SK-N-SH treated with all-trans-retinoic acid at 6 μM for 48 hours (cell line): Measurements from ENCODE around the gene CTBS.

Experiments
- ARNTL ChIP-seq: fragments of 450-650 bp; formaldehyde crosslinking; IDR thresholded peaks from 2 replicates; pipeline ENCODE4 v1.5.0; 2020; ENCODE audit warnings: low read depth, mild to moderate bottlenecking, moderate library complexity, borderline replicate concordance
- CSDC2 ChIP-seq: fragments of 250-450 bp; sonication (Bioruptor Pico); IDR thresholded peaks from 2 replicates; pipeline ENCODE4 v1.5.0; 2020; ENCODE audit warnings: mild to moderate bottlenecking, moderate library complexity
- OSR1 ChIP-seq: fragments of 250-450 bp; sonication (Bioruptor Pico); IDR thresholded peaks from 2 replicates; pipeline ENCODE4 v1.8.0; 2022; ENCODE audit warnings: moderate library complexity, mild to moderate bottlenecking, inconsistent platforms
- PPARA ChIP-seq: fragments of 250-450 bp; sonication (Bioruptor Pico); IDR thresholded peaks from 2 replicates; pipeline ENCODE4 v1.5.0; 2020; ENCODE audit warnings: mild to moderate bottlenecking, borderline replicate concordance
- RARB ChIP-seq: fragments of 250-450 bp; sonication (Bioruptor Pico); IDR thresholded peaks from 2 replicates; pipeline ENCODE4 v1.8.0; 2021; ENCODE audit warnings: mild to moderate bottlenecking, moderate library complexity
- SNAI2 ChIP-seq: fragments of 250-450 bp; sonication (Bioruptor Pico); IDR thresholded peaks from 2 replicates; pipeline ENCODE4 v1.5.0; 2020; ENCODE audit warnings: mild to moderate bottlenecking, moderate library complexity
- TCF4 ChIP-seq: fragments of 250-450 bp; sonication (Bioruptor Pico); IDR thresholded peaks from 2 replicates; pipeline ENCODE4 v1.8.0; 2021; ENCODE audit warnings: mild to moderate bottlenecking, moderate library complexity, borderline replicate concordance
- TOX ChIP-seq: fragments of 250-450 bp; sonication (Bioruptor Pico); IDR thresholded peaks from 2 replicates; pipeline ENCODE4 v1.8.0; 2021; ENCODE audit warnings: mild to moderate bottlenecking, moderate library complexity, borderline replicate concordance
- ZFP3 ChIP-seq: fragments of 250-450 bp; sonication (Bioruptor Pico); IDR thresholded peaks from 2 replicates; pipeline ENCODE4 v1.5.0; 2020; ENCODE audit warnings: mild to moderate bottlenecking, moderate library complexity
- ZNF565 ChIP-seq: fragments of 450-650 bp; formaldehyde crosslinking; conservative IDR thresholded peaks from 2 replicates; pipeline ENCODE4 v1.5.0; 2020; ENCODE audit warnings: low read depth, mild to moderate bottlenecking, moderate library complexity
- TF ChIP-seq, protein P1 (sequence below): fragments of 250-450 bp; sonication (Bioruptor Pico); IDR thresholded peaks from 2 replicates; pipeline ENCODE4 v1.8.0; 2021; ENCODE audit warnings: low read depth, mild to moderate bottlenecking, moderate library complexity, borderline replicate concordance
- TF ChIP-seq, protein P2 (sequence below): fragments of 250-450 bp; sonication (Bioruptor Pico); IDR thresholded peaks from 2 replicates; pipeline ENCODE4 v1.5.1; 2020; ENCODE audit warnings: low read depth, mild to moderate bottlenecking, moderate library complexity
- TF ChIP-seq, protein P3 (sequence below): fragments of 250-450 bp; sonication (Bioruptor Pico); IDR thresholded peaks from 2 replicates; pipeline ENCODE4 v1.5.1; 2021; ENCODE audit warnings: mild to moderate bottlenecking, moderate library complexity

DNA sequence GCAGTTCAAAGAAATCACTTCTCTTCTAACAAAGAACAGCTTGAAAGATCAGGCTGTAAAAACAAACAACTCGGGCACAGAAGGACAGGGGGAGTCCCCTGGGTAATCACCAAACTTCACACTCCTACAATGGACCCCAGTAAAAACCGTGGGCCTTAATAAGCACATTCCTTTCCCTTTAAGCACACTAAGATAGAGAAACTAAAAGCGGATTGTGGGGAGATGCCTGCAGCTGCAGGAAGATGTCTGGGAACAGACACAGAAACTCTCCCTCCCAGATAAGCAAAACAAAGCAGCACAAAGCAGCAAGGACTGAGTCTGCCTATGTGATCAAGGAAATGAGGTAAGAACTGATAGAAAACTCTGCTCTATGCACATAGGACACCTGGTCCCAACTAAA is 37.6 kb upstream of the CTBS start:
- TF ChIP-seq OSR1 (CRISPR knock-in tag) (no peak), PPARA (CRISPR knock-in tag) (no peak), TOX (CRISPR knock-in tag) (no peak), SNAI2 (CRISPR knock-in tag) (no peak), CSDC2 (CRISPR knock-in tag) (no peak), RARB (CRISPR knock-in tag) (no peak), ZFP3 (no peak), TCF4 (CRISPR knock-in tag) (no peak), ZNF565 (CRISPR knock-in tag) (no peak), ARNTL (no peak)
- TF ChIP-seq, protein P1, sequence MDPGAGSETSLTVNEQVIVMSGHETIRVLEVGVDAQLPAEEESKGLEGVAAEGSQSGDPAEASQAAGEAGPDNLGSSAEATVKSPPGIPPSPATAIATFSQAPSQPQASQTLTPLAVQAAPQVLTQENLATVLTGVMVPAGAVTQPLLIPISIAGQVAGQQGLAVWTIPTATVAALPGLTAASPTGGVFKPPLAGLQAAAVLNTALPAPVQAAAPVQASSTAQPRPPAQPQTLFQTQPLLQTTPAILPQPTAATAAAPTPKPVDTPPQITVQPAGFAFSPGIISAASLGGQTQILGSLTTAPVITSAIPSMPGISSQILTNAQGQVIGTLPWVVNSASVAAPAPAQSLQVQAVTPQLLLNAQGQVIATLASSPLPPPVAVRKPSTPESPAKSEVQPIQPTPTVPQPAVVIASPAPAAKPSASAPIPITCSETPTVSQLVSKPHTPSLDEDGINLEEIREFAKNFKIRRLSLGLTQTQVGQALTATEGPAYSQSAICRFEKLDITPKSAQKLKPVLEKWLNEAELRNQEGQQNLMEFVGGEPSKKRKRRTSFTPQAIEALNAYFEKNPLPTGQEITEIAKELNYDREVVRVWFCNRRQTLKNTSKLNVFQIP (CRISPR knock-in tag) = no peak
- TF ChIP-seq, protein P2, sequence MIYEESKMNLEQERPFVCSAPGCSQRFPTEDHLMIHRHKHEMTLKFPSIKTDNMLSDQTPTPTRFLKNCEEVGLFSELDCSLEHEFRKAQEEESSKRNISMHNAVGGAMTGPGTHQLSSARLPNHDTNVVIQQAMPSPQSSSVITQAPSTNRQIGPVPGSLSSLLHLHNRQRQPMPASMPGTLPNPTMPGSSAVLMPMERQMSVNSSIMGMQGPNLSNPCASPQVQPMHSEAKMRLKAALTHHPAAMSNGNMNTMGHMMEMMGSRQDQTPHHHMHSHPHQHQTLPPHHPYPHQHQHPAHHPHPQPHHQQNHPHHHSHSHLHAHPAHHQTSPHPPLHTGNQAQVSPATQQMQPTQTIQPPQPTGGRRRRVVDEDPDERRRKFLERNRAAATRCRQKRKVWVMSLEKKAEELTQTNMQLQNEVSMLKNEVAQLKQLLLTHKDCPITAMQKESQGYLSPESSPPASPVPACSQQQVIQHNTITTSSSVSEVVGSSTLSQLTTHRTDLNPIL (CRISPR knock-in tag) = no peak
- TF ChIP-seq, protein P3, sequence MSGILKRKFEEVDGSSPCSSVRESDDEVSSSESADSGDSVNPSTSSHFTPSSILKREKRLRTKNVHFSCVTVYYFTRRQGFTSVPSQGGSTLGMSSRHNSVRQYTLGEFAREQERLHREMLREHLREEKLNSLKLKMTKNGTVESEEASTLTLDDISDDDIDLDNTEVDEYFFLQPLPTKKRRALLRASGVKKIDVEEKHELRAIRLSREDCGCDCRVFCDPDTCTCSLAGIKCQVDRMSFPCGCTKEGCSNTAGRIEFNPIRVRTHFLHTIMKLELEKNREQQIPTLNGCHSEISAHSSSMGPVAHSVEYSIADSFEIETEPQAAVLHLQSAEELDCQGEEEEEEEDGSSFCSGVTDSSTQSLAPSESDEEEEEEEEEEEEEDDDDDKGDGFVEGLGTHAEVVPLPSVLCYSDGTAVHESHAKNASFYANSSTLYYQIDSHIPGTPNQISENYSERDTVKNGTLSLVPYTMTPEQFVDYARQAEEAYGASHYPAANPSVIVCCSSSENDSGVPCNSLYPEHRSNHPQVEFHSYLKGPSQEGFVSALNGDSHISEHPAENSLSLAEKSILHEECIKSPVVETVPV (CRISPR knock-in tag) = no peak
